Testis (tissue), 2 donors: ENCODE measurements around the gene PIGS.

Source experiments
- CTCF ChIP-seq, 3 experiments: fragments of 450-650 bp in 2 of 3; fragments of 200-600 bp in 1 of 3; sonication (generic) in 1 of 3; IDR thresholded peaks; one replicate each; pipeline ENCODE4 v1.5.1; 2016 to 2019; ENCODE audit warnings: antibody characterized with exemption in 3 of 3, mild to moderate bottlenecking in 2 of 3, moderate library complexity in 1 of 3
- POLR2A ChIP-seq: fragments of 450-650 bp; IDR thresholded peaks from one replicate; pipeline ENCODE4 v1.6.1; 2017; ENCODE audit warnings: antibody characterized with exemption, mild to moderate bottlenecking, moderate library complexity

DNA sequence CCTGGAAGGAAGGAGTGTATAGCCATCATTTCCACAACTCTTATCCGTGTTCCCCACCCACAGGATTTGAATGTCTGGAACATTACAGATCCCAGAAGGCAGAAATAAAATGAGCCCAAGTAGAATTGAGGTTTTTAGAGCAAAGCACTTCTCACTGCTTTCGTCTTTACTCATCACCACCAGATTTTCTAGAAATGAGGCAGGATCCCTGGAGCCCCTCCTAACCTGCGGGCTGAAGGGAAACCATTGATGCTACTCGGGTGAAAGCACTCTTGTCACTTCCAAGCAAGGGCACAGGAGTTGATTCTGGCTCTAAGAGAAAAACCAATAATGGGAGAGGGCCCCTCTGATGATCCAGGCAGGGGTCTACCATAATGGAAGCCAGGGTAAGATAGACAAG lies 8.2 kb upstream of the PIGS start:
- TF ChIP-seq CTCF (IDR thresholded peaks at IDR 0.05): no peak
- TF ChIP-seq POLR2A: no peak
